NCI-H69 (cell line): ENCODE measurements around the gene FERMT2.
"Not testable (repeated sequence)": the region's sequence is repeated elsewhere in the genome, so short reads cannot be mapped to it uniquely, and the experiment has no call there.

Source experiments
- DNase-seq: peaks from one replicate; lab custom pipeline; 2025; lab: John Stamatoyannopoulos, UW

FERMT2 gene

DNA sequence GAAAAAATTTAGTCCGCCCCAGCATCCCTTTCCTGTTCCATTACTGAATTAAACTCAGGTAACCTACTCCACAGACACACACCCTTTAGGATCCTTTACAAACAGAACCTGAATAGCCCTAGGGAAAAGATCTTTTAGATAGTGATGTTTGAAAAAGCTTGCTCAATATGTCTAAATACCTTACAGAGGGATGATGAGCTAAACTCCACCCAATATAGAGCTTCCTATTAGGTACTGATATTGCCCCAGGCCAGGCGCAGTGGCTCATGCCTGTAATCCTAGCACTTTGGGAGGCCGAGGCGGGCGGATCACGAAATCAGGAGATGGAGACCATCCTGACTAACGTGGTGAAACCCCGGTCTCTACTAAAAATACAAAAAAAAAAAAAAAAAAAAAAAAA, 50.1 kb downstream of the FERMT2 start:
- no peak for DNase-seq

DNA sequence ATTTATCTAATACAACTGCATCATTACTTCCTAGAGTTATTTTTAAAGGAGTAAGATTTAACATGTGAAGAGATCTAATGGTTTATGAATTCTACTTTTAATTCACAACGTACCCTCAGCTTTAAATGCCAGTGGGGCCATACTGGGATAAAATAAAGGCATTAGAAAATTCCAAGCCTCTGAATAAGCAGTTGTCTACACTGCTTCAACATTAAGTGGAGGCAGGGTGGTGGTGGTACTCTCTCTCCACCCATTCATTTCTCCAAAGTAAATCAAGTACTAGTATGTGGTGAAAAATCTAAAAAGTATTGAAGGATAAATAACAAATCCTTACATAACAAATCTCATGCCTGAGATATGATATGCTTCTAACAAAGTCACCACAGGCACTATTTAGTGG, 52.4 kb downstream of the FERMT2 start:
- DNase-seq, result no peak

DNA sequence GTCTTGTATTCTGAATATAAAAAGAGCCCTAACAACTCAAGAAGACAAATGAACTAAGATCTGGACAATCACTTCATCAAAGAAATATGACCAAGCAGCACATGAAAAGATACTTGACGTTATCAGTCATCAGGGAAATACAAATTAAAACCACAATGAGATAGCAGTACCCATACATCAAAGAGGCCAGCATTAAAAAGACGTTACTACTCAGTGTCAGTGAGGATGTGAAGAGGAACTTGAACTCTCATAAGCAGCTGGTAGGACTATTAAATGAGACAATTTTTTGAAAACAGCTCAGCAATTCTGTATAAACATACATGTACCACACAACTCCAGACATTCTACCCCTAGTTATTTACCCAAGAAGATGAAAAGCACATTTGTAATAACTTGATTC, 55.9 kb downstream of the FERMT2 start:
- DNase-seq, result no peak

DNA sequence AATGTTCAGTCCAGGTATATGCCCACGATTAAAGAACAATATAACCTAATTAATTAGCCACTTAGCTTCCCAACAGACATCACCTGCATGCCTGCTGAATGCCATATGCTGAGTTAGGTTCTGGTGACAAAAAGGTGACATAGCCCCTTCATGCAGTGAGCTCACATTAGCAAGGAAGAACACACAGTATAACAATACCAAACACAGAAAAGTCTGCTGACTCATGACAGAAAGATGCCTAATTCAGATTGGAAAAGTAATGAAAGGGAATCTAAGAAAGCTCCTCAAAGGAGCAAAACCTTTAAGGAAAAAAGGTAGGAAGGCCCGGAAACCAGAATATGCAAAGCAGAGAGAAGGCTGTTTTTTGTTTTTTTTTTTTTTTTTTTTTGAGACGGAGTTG, 59.0 kb downstream of the FERMT2 start:
- peak; percentile 10 for DNase-seq

DNA sequence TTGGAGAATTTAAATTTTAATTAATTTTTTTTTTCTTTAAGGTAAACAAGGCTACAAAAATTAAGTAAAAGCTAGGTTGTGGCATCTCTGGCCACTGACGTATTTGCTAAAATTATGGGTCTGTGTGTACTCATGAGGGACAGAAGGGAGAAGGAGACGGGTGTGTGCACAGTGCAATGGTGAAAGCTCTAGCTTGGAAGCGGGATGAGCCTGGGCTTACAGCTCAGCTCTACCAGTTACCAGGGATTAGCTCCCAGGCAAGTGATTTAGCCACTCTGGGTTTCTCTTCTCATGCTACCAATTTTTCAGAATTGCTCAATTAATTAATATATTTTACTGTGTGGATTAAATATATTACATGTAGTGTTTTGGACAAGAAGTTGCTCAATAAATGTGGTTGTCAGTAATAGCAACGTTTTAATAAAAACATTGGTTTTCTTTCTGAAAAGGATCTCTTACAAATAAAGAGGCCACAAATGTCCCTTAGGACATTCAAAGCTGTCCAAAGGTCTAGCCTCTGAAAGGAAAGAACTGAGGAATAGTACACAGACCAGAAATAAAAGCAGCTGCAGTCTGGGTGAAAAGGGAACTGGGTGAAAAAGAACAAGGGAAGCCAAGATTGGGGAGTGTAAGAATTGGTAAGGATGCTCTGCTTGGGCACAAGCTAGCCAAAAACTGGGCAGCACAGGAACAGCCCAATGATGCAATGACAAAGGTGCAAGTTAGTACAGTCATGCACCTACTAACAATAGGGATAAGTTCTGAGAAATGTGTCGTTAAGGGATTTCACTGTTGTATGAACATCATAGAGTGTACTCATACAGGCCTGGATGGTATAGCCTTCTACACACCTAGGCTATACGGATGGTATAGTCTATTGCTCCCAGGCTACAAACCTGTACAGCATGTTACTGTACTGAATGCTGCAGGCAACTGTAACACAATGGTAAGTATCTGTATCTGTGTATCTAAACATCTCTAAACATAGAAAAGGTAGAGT, 61.7 kb downstream of the FERMT2 start:
- DNase-seq, result no peak

DNA sequence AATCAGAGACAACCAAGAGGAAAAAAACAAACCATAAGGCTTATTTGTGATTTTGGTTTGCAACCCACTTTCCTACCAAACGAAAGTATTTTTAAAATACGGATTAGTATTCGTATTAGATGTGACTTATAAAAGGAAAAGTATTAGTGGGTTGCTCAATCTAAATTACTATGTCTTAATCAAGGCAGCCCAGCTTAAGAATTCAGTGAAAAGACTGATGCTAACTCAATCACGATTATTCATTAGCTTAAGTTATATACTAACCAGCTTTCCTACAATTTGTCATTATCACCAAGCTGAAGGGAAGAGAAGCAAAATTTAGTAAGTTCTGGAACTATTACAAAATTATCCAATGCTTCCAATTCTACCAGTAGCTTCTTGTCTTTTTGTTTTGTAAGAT, 62.7 kb downstream of the FERMT2 start:
- DNase-seq, result no peak

DNA sequence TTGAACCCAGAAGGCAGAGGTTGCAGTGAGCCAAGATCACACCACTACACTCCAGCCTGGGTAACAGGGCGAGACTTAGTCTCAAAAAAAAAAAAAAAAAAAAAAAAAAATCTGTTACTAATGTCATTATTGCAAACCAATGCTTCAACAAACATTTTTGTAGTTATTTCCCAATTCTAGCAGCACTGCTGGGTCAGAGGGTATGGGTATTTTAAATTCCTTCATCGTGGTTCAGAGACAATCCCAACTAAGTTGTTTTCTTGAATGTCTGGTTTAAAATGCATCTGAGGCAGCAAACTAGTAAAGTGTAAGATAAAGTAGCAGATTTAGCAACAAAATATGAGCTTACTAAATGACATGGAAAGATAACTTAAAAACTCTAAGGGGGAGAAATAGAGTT, 65.6 kb downstream of the FERMT2 start:
- no peak for DNase-seq

DNA sequence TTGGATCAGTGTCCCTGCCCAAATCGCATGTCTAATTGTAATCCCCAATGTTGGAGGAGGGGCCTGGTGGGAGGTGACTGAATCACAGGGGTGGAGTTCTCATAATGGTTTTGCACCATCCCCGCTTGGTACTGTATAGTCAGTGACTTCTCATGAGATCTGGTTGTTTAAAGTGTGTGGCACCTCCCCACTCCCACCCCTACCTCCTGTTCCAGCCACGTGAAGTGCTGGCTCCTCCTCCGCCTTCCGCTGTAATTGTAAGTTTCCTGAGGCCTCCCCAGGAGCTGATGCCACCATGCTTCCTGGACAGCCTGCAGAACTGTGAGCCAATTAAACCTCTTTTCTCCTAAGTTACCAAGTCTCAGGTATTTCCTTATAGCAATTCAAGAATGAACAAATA, 67.2 kb downstream of the FERMT2 start:
- peak; percentile 14 for DNase-seq

DNA sequence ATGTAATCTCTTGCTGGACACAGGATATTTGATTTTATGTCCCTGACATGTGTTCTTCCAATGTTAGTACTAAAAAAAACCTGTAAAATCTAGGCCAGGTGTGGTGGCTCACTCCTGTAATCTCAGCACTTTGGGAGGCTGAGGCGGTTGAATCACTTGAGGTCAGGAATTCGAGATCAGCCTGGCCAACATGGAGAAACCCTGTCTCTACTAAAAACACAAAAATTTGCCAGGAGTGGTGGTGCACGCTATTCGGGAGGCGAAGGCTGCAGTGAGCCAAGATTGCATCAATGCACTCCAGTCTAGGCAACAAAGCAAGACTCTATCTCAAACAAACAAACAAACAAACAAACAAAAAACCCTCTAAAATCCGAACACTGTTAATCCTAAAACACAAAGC, 68.0 kb downstream of the FERMT2 start:
- no peak for DNase-seq

DNA sequence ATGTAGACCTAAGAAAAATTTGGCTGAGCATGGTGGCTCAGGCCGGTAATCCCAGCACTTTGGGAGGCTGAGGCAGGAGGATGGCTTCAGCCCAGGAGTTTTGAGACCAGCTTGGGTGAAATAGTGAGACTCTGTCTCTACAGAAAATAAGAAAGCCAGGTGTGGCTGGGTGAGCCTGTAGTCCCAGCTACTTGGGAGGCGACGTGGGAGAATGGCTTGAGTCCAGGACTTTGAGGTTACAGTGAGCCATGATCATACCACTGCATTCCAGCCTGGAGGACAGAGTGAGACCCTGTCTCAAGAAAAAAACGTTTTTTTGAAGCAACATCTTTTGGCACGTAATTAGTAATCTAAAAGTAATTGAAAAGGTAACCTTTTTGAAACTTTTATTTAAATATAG, 70.9 kb downstream of the FERMT2 start:
- no peak for DNase-seq

DNA sequence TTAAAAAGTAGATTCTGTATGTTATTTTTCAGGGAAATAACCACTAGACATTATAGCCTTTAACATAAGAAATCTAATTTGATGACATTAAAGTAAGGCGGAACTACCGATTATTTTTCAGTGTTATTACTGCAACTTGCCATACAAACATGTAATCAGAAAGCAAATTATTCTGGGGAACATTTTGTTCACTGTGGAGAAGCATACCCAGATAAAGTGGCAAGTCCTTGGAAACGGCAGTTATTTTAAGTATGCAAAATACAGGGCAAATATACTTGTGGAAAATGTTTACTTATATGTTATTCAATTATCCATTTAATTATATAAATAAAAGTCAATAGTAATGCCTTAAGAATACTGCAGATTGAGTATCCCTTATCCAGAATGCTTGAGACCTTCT, 71.9 kb downstream of the FERMT2 start:
- no peak for DNase-seq

DNA sequence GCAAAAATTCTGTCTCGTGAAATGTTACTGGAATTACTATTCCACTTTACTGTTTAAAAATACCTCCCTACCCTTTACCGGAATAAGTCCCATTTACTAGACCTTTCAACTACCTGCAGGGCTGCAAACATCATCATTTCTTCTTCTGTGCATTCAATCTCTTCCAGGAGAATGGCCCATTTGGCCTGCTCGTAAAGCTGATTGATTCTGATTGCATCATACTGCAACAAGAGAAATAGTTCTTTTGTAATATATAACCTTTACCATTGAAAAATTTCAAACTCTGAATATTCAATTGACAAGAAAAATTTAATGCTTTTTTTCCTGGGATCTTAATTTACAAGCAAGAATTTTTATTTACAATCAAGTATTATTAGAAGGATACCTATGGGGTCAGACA, 72.4 kb downstream of the FERMT2 start:
- no peak for DNase-seq

DNA sequence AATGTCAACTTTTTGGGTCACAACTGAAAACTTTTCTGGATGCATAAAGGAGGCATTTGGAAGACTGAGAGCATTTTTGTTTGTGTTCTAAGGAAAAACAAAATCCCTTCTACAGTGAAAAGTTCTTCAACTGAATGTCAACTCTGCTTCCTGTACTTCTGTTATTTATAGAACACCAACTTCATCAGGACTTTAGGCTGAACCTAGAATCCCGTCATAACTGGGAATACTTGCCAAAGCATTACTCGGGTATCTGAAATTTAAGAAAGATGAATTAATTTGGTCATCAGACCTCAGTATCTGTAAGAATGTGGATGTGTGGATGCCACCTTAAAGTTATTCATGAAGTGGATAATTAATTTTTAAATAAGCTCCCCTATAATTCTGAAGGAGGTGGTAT, 73.2 kb downstream of the FERMT2 start:
- DNase-seq, result no peak

DNA sequence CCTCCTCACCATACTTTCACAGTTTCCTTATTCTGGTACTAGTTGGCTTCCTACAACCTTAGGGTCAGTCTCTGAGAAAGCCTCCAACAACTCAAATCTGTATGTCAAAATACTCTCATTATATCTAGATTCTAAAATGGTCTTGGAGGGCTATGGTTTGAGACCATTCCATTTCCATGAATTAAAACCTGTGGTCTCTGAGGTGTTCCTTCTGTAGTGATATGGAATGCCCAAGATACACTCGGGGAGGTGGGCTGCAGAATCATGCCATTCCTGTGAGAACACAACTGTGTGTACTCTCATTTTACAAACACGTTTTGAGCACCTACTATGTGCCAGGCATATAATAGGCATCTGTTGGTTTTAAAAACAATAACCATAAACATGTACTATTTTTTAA, 74.0 kb downstream of the FERMT2 start:
- DNase-seq, result no peak

DNA sequence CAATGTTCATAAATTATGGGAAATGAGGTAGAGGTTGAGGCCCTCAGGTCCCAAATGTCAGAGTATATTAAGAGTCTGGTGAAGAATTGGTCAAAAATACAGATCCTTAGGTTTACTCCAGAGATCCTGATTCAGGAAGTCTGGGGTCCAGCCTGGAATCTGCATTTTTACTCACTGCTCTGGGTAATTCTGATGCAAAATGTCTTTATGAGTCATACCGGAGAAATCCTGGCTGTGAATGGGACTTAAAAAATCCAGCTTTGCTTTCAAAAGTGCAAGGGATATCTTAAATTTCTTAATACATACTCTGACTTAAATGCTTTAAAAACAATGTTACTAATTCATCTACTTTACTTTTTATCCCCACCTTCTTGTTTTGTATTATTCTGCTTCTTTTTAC, 74.5 kb downstream of the FERMT2 start:
- DNase-seq, result no peak

DNA sequence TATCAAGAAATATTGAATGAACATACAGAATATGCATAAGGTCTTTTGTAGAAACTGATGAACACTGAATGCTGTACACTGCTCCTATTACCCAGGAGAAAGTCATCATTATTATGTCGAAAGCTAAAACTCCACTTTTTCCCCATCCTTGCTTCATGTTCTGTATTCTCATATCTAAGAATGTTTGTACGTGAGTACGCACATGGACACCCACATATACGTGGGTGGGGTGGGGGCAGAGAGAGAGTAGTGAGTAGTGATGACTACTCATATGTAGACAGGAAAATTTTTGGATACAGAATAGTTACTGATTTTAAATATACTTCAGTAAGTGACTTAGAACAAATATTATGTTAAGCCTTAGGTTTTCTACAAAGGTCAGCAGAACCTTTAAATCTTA, 75.1 kb downstream of the FERMT2 start:
- DNase-seq, result no peak

DNA sequence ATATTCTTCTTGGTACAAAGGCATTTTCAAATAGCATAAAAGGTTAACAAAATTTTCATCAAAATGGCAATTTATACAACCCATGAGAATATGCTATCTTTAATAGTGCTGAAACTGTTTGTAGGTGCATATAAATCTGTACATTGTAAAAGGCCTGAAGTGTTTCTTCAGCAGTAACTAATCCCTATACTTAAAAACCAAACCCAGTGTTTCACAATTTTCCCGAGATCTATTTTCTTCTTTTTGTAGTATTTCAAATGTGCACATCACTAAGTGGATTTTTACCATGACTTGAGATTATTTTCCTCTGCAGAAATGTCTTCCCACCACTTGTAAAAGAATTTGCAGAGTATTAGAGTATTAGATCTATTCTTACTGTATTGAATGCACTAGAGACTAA, 76.5 kb downstream of the FERMT2 start:
- DNase-seq, result no peak

DNA sequence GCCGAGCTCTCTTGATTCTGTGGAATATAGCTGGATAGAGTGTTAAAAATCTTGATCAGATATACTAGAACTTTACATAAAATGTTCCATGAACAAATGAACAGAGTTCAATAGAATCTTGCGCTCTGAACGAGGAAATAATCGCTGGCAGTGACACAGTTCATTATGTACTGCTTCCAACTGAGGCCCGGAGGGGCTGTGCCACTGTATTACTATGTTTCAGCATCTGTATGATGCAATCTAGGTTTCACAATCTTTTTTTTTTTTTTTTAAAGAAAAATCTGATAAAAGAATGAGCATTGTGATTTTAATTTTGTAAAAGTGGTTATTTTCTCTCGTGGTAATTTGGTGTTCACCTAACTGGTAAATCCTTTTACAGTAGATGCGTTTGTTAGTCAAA, 77.2 kb downstream of the FERMT2 start:
- DNase-seq, result no peak

DNA sequence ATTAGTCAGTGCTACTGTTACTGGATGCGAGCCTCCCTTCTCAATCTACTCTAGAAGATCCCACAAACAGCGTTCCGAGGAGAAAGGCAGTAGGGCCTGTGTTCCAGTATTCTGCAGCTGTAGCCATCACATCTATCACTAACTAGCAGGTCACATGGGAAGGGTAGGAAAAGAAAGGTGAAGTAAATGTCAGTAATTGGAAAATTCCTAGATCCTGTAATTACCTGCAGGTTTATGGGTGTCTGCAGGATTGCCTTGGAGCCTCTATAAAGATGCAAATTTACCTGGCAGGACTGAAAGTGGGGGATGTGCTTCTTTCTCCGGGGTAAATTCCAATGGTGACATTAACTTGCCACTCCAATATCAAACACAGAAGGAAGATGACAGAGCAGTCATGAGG, 77.8 kb downstream of the FERMT2 start:
- DNase-seq, result no peak

DNA sequence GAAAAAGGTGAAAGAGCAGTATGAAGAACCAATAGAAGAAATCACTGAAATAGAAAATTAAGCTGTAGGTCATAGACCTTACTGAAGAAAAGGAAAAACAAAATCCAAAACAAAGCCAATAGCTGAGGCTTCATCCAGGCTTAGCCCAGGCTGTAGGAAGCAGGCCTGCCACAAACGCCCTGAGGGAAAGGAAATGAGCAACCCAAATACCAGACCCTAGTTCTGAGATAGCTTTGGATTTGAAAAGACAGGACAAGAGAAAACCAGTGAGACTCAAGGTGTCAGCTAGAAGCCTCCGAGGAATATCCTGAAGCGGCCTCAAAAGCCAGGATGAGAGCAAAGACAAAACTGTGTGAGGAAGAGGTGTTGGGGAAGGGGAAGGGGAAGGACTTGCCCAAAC, 79.2 kb downstream of the FERMT2 start:
- no peak for DNase-seq

DNA sequence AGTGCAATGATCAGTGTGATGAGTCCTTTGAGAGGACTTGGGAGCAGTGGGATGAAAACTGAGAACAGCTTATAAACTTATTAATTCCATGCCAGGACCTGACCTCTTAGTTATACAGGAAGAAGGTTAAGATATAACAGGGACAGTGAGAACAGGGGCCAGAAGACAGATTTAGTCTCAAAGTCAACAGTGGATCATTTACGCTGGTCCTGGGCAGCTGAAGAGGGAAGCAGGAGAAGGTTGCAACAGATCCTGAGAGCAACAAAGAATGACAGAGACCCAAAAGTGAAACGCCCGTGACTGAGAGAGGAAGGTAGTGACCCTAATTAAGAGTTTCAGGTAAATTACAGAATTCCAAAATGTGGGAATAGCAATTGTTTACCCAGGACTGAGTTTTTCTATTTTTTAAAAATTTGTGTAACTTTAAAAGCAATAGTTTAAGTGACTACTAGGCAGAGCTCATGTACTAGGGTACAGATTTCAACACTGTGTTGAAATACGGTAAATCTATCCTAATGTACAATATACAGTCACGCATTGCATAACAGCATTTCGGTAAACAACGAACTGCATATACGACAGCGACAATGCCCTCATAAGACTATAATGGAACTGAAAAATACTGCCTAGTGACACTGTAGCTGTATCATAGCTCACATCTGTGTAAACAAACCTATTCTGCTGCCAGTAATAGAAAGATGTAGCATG, 81.8 kb downstream of the FERMT2 start:
- DNase-seq, result no peak

DNA sequence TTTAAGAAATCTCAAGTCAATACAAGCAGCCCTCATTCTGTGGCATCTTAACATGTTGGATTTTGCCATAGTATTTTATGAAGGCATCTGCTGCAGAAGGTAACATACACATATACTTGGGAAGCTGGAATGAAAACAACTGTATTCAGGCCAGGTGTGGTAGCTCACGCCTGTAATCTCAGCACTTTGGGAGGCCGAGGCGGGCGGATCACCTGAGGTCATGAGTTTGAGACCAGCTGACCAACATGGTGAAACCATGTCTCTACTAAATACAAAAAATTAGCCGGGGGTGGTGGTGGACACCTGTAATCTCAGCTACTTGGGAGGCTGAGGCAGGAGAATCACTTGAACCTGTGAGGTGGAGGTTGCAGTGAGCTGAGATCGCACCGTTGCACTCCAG, 86.0 kb downstream of the FERMT2 start:
- DNase-seq, result not testable (repeated sequence)

DNA sequence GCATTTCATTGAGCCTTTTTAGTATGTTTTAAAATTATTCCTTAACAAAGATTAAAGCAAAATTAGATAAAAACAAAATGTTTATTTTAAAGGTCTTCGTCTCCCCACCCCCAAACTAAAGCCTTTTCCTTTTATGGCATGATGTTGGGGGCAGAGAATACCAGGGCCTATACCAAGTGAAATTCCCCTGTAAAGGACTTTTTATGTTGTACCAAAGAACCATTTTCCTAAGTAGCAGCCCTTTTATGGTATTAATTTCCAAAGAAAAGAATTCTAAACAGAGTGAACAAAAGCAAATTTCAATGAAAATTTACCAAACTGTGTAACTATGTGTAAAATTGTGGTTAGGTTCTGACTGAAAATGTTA, 87.5 kb downstream of the FERMT2 start:
- DNase-seq, result no peak
